GM19395 (cell line): ENCODE measurements around the gene MYOM3.
"Not testable (repeated sequence)": the region's sequence is repeated elsewhere in the genome, so short reads cannot be mapped to it uniquely, and the experiment has no call there.

ENCODE experiments used
- ATAC-seq: cut with Tn5 transposase; IDR thresholded peaks from one replicate; pipeline ENCODE4 v1.9.1; 2021; ENCODE audit warnings: mild to moderate bottlenecking, moderate library complexity; ENCODE audit not compliant: unreplicated experiment

The MYOM3 gene

DNA sequence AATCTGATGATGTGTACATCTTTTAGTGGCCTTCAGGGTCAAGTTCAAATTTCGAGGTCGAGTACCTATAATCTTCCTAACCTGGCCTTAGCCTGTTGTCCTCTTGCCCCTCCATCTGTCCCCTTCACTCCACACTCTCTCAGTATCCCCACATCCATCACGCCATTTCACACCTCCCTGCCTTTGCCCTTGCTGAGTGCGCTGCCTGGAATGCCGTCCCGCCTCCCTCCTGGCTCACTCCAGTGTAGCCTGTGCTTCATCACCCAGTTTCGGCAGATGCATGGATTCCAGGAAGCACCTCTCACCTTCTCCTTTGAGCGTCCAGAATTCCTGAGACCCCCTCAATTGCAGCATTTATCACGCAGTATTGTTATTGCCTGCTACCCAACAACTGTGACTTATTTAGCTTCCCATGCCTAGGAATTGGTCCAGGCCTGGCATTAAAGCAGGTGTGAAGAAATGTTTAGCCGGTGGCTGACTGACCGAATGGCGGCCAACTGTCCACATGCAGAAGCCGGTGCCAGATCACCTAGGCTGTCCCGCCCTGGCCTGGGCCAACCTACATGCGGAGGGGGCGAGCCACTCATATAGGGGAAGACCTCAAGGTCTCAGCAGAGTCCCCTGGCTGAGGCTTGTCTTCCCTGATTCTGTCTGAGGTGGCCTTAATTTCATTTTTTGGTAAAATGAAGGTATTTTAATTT, 34.5 kb downstream of the MYOM3 start:
- ATAC-seq: no peak

DNA sequence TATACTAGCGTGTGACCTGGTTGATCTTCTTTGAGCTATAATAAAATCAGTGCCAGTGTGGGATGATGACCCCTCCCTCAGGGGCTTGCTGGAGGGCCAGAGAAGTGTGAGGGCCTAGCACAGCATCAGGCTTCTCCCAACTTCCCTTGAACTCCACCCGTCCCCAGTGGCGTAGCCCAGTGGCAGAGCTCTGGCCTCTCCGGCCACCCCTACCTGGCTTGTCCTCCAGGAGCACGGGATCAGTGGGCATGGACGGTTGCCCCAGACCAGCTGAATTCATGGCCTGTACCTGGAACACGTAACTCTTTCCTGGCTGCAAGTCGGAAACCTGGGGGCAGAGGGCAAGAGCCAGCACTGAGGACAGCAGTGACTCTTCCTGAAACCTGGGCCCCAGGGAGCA, 36.0 kb downstream of the MYOM3 start:
- ATAC-seq: no peak

DNA sequence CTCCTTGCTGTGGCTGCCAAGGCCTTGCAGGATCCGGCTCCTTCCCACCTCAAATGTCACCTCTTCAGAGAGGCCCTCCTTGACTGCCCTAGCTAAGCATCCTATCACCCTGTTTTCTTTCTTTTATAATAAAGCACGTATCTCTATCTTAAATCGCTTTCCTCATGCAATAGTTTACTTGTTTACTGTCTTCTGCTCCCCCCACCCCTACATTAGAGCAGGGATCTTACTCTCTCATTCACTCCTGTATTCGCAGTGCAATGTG, 36.4 kb downstream of the MYOM3 start:
- ATAC-seq: no peak

DNA sequence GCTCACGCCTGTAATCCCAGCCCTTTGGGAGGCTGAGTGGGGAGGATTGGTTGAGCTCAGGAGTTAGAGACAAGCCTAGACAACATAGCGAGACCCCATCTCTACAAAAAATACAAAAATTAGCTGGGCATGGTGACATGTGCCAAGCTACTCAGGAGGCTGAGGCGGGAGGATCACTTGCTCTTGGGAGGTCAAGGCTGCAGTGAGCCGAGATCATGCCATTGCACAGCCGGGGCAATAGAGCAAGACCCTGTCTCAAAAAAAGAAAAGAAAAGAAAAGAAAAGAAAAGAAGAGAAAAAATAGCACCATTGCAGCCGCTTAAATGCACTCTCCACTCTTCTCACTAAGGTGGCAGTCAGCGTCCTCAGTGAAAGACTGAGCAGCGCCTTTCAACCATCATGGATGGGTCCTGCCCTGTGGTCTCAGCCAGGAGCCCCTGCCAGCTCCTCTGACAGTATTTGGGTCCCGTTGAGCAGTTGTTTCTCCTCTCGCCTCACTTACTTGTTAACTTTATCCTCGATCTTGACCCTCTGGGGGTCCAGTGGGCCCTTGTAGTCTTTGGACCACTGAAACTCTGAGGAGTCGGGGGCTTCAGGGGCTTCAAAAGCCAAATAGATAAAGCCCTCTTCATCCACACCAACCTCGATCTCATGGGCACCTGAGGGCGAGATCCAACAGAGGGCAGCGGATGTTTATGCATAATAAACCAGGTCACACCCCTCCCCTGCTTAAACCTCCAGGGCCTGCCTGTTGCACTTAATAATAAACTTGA, 36.9 kb downstream of the MYOM3 start:
- ATAC-seq: no peak

DNA sequence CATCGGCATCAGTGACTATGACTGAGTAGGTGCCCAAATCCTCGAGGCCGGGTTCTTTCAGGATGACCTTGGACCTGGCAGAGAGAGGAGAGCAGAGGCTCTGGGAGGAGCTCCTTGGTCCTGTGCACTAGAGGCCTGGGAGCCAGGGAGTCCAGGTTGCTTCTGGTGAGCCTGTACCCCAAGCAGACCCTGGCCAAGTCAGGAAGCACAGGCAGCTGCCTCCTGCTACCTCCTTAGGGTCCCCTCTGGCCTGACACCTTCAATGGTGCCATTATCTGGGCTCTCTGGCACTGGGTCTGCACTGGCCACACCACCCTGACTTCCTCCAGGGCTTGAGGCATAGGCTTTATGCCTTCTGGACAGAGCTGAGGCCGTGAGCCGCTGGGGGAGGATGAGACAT, 37.7 kb downstream of the MYOM3 start:
- no peak for ATAC-seq

DNA sequence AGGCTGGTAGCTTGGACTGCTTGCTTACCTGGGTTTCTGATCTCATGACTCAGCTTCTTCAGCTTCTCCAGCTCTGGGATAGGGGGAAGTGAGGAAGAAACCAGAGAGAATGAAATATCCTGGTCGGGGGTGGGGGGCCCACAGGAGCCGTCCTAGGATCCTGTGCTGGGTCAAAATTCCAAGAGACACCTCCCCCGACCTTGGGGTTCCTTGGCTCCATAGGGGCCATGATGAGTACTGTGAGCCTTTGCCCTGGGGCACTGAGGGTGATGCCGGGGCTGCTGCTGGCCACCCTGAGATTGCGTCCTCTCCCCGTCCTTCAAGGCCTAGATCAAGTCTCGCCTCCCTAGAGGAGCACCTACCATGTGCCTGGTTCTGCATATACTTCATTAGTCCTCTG, 40.0 kb downstream of the MYOM3 start:
- ATAC-seq: no peak

DNA sequence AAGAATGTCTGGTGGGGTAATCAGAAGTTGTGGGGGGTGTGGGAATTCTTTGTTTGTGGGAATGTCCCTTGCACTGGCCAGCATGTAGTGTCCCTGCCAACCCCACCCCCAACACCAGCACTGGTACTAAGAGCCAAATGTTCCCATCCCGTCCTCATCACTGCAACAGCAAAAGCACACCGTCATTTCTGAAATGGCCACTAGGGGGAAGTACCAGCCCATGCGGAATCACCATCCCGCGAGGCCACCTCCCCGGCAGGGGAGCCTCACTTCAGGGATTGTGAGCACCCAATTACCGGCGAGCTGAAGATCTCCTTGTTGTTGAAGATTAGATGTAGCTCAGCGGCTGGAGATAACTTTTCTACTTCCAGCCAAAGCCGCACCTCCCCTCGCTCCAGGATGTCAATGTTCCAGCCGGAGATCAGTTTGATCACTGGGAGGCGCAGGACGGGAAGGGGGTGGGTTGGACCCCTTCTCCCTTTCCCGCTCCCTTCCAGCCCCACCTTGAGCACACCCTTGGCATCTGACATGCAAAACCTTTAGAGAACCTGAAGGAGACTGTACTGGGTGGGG, 41.0 kb downstream of the MYOM3 start:
- ATAC-seq: no peak

DNA sequence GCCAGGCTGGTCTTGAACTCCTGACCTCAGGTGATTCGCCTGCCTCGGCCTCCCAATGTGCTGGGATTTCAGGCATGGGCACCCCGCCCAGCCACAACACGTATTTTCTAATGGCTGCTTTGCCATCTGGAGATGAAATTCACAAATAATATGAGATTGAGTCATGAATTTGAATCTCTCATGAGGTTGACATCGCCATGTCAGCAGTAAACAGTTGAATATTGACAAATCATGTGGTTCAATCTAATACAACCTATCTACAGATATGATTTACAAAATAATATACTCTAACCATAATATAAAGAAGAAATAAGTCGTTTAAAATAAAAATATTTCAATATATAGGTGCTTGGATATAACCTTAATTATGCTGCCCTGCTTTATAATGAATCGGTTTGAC, 42.1 kb downstream of the MYOM3 start:
- ATAC-seq: no peak

DNA sequence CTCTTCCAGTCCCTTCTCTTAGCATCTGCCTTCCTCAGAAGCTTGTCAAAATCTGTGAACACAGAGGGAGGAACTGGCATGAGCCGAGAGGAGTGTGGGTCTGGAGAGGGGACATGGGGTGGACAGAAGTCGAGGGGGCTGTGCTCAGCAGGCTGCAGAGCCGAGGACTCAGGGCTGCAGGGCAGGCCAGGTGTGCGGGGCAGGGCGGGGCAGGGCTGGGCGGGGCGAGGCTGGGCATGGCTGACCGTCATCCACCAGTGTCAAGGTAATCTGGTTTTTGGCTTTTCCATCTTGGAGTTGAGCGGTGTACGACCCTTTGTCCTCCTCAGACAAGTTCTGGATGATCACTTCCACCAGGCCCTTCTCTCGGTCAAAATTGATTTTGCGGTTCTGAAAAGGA, 44.0 kb downstream of the MYOM3 start:
- ATAC-seq: no peak

DNA sequence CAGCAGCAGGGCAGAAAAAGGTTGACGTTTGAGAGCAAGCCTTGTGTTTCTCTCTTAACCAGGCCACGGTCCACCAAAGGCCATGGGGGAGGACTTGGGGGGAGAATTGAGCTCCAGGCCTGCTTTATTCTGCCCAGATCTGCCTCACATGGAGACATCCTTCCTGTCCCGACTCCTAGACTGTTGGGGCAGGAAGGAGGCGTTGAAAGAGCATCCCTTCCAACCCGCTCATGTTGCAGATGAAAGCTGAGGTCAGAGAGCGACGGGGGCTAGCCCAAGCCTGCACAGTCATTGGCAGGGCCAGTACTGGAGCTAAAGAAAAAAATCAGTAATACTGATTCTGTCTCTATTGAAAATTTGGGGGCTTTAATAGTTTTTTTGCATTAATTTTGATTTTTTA, 46.6 kb downstream of the MYOM3 start:
- ATAC-seq: no peak

DNA sequence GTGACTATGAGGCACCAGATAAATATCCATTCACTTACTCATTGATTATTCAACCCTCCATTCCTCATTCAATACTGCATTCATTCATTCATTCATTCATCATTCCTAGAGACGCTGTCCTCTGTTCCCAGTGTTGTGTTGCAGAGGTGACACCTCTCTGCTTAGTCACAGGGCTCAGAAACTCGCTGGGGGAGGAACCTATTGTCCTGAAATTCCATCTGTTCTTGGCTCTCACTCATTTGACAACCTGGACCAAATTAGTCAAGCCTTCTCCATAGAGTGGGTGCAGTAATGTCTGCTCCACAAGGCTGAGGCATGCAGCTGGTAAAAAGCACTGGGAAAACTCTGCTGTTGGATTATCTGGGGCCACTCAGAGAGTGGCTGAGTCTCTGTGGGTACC, 49.7 kb downstream of the MYOM3 start:
- no peak for ATAC-seq

DNA sequence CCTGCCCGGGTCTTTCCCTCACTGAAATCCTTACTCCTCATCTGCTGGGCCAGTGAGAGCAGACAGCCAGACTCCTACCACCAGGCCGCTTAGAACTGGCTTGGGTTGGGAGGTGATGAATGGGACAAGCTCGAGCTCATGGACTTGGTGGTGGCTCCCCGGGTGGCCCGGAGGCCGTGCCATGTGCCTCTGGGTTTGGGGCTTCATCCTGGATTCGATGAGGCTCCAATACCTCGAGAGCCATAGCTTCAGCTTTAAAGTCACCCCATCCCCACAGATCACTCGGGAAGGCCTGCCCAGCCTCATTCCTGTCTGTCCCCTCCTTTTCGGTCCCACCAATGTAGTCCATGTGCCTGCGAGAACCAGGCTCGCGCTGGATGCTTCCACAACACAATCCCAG, 51.5 kb downstream of the MYOM3 start:
- no peak for ATAC-seq

DNA sequence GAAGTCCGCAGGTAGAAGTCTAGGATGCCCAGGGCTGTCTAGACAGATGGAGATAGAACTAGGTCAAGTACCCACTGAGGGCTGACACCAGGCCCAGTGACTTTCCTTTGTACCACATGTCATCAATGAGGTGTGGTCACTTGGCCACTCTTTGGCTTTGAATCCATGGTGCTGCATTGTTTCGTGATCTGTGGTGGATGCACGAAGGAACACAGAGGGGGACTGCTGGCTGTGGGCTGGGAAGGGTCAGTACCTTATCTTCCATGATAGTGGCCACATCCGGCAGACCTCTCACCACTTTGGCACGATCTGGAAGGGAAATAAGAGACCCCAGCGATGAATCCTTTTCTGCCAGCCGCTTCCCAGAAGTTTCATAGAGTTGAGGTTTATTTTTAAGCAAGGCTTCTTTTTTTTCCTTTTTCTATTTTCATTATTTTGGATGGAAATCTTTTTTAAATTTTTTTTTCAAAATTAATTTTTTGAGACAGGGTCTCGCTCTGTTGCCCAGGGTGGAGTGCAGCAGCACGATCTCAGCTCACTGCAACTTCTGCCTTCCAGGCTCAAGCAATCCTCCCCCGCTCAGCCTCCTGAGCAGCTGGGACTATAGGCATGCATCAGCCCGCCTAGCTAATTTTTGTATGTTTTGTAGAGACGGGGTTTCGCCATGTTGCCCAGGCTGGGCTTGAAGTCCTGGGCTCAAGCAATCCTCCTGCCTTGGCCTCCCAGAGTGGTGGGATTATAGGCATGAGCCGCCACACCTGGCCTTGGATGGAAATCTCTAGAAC, 53.1 kb downstream of the MYOM3 start:
- ATAC-seq: no peak

DNA sequence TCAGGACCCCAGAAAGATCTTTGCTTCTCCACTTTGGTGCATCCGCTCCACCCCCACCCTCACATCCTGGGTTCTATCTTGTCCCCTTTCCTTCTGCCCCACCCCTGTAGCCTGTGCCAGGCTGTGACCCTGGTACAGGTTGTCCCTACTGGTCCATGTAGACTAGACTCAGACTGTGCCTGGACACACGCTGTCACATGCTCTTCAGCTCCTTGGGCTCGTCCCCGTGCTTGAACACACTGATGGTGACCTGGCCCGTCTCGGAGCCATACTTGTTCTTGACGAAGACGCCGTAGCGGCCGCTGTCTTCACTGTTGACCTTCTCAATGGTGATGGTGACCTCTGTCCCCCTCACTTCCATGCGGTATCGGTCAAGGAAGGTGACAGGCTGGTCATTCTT, 54.8 kb downstream of the MYOM3 start:
- ATAC-seq: no peak

DNA sequence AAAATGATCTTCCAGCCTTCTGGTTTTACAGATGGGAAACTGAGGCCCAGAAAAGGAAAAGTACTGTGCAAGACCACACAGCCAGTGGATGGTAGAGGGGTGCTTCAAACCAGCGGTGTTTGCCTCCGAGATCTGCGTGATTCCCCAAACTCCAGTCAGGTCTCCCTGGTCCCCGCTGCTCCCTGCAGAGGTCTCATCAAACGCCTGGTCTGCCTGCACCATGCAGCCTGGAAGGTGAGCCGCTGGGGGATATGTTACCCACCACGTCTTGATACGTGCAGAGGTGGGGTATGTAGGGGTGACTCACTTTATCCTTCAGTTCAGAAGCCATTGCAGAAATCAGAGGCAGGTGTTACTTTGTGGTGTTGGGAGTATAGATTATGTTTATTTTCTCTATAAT, 56.3 kb downstream of the MYOM3 start:
- no peak for ATAC-seq

DNA sequence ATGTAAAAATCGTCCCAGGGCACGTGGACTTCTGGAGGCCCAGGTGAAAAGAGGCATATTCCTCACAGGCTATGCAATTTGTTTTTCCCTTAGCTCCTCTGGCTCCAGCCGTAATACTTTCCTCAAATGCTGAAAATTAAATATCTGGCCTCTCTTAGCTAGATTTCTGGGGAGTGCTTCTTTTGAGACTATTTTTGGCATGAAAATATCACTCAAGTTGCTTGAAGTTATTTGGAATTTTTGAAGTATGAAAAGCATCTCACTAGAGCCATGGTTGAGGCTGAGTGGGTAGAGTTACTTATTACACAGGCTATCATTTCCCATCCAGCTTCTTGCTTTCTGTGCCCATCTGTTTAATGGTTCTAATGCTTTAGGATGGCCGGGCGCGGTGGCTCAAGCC, 59.7 kb downstream of the MYOM3 start:
- ATAC-seq: no peak

DNA sequence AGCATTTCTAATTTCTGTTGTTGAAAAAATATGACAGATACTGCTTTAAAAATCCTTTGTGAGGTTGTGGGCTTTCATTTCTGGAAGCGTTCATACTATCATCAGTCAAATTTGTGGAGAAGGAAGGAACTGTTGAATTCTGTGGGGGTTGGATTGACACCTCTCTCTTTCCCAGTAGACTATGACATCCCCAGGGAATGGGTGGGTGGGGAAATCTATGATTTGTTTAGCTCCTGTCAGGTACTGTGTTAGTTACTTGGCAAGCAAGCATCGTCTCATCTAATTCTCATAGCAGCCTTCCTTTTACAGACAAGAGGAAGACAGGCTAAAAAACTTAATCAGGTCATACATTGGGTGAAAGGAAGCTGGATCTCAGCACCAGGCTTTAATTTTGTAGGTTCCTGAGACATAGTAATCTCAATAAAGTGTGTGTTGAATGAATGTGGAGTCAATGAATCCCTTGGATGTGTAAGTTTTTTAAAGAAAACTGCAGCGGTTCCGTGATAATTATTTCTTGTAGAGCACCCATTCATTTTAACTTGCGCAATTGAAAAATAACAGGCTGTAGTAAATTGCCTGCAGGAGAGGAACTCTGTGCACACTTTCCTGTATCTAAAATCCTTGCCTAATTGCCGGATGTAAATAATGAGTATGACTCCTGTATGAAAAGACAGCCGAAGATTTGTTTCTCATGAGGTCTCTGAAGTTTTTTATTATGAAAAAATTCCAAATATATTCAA, 60.6 kb downstream of the MYOM3 start:
- ATAC-seq: no peak

DNA sequence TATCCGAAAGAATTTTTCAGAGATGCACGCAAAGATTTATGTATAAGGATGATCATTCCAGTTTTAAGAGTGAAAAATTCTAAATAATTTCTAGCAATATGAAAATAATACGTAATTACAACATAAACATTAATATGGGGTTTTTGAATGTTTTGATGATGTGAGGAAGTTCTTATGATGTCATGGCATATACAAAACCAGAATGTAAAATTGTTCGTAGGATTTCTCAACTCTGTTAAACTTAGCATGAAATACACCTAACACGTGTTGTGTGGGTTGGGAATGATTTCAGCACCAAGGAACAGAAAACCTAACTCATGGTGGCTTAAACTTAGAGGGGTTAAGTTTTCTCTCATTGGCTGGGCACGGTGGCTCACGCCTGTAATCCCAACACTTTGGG, 62.2 kb downstream of the MYOM3 start:
- no peak for ATAC-seq

DNA sequence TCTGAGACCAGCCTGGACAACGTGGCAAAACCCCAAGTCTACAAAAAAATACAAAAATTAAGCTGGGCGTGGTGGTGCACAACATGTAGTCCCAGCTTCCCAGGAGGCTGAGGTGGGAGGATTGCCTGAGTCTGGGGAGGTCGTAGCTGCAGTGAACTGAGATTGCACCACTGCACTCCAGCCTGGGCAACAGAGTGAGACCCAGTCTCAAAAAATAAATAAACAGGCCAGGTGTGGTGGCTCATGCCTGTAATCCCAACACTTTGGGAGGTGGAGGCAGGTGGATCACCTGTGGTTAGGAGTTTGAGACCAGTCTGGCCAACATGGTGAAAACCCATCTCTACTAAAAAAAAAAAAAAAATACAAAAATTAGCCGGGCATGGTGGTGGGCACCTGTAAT, 63.0 kb downstream of the MYOM3 start:
- not testable (repeated sequence) for ATAC-seq

DNA sequence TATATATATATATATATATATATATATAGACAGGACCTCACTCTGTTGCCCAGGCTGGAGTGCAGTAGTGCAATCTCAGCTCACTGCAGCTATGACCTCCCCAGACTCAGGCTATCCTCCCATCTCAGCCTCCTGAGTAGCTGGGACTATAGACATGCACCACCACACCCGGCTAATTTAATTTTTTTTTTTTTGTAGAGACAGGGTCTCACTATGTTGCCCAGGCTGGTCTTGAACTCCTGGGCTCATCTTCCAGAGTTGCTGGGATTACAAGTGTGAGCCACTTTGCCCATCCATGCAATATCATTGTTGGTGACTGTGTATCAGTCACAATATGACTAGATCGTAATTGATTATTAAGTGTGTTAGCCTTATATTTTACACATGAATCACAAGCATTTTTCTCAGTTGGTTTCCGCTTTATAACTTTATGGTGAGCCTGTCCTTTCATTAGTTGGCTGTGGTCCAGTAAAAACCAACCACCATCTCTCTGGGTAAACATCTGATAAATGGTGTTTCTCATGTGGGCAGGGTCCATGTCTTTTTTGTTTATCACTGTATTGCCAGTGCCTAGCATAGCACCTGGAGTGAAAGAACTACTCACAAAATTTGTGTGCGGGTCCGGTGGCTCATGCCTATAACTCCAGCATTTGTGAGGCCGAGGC, 63.6 kb downstream of the MYOM3 start:
- no peak for ATAC-seq

DNA sequence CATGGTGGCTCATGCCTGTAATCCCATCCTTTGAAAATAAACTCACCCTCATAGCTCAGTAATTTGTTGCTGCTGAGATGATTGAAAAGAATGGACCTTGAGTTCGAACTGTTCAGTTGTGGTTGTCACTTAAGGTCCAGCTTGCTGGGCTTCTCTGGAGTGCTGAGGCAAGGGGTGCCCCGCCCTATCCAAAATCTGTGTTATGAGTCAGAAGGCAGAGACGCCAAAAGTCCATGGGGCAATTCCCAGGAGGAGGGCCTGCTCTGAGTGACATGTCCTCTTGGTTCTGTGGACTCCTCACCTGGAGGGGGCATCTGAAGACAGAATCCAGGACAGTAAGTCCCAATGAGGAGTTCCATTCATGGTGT, 64.8 kb downstream of the MYOM3 start:
- ATAC-seq: no peak
